Ureter (tissue), 1 donor: ENCODE measurements around the gene COA8. TPM values are rescaled to one million over a fixed set of nuclear protein-coding genes. Genes with fewer than 3 reads are reported as not detected.

ENCODE experiments used
- DNase-seq: peaks from one replicate; pipeline ENCODE4 v3.0.0-alpha.2; 2020; ENCODE audit warnings: low spot score
- total RNA-seq: library from RNA; stranded (reverse); gene quantifications from one replicate; pipeline ENCODE4 v1.2.4, GENCODE V29; 2023
- donor health status: DM: yes; HTN: yes; CAD: no.

The COA8 gene
- total RNA-seq, 1 donor from 2014 or later = 37.3 TPM

DNA sequence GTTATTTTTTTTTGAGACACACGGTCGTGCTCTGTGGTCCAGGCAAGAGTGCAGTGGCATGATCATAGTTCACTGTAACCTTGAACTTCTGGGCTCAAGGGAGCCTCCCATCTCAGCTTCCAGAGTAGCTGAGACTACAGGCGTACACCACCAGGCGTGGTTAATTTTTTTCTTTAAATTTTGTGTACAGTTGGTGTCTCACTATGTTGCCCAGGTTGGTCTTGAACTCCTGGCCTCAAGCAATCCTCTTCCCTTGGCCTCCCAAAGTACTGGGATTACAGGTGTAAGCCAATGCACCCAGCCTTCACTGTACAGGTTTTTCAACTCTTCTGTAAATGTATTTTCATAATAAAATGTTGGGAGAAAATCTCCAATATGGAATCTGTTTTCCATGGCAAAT, 60.5 kb downstream of the COA8 start:
- no peak for DNase-seq

DNA sequence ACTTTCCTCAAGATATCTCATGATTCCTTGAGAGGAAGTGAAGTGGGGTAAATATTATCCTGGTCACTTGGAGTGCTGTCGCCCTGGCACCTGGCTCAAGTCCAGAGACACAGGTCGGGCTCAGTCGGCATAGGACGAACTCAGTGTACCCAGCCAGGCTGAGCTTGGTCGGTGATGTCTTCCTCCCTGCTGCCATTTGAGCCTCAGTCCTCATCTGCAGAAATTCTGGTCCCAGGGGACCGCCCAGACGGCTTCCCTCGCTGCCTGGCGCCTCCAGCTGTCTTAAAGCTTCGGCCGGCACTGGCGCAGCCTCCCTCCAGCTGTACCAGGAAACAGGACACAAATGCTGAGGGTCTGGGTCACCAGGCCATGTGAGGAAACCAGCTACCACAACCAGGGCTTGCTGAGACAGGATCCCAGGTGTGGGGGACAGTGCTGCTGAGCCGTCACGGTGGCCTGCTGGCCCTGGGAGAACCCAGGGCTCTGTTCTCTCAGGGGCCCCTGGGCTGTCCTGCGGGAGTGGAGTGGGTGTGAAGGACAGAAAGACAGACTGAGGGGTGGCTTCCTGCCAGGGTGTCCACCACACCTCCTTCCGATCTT, 61.2 kb downstream of the COA8 start:
- DNase-seq = no peak

DNA sequence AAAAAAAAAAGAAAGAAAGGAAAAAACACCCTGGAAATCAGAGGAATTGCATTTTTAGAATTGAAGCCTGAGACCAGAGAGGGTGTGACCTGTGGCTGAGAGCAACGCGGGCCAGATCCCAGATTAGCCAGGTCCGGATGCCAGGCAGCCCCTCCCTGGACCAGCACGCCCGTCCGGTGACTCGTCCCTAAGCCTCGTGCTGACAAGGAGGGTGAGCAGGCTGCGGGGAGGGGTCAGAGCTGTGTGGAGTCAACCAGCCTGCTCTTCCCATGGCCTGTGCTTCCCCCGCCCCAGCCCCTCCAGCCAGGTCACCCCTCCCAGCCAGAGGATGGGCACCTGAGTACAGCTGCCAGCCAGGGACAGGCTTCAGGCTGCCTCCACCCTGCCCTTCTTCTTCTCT, 62.1 kb downstream of the COA8 start:
- peak; percentile 73 for DNase-seq

DNA sequence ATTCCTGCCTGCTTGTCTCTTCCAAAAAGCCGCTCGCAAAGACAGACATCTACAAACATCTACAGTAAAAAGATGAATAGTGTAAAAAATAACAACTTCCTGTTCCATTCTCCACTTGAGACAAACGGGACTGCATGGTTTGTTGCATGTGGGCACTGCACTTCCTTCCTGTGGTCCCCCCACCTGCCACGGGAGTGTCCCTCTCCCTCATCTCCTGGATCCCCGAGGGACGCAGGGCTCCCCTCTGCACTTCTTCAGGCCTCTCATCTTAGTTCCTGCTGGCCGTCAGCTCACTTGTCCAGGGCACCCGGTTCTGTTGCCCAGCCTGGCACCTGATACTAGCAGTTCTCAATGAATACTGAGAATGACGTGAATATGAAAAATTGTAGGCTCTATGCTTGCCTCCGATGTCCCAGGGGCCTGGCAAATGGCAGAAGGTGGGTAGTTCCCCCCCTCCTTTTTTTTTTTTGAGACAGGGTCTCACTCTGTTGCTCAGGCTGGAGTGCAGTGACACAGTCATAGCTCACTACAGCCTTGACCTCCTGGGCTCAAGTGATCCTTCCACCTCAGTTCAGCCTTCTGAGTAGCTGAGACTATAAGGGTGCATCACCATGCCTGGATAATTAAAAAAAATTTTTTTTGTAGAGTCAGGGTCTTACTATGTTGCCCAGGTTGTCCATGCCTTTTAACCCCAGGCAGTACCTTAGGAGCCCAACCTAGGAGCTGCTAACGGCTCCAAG, 62.8 kb downstream of the COA8 start:
- no peak for DNase-seq

DNA sequence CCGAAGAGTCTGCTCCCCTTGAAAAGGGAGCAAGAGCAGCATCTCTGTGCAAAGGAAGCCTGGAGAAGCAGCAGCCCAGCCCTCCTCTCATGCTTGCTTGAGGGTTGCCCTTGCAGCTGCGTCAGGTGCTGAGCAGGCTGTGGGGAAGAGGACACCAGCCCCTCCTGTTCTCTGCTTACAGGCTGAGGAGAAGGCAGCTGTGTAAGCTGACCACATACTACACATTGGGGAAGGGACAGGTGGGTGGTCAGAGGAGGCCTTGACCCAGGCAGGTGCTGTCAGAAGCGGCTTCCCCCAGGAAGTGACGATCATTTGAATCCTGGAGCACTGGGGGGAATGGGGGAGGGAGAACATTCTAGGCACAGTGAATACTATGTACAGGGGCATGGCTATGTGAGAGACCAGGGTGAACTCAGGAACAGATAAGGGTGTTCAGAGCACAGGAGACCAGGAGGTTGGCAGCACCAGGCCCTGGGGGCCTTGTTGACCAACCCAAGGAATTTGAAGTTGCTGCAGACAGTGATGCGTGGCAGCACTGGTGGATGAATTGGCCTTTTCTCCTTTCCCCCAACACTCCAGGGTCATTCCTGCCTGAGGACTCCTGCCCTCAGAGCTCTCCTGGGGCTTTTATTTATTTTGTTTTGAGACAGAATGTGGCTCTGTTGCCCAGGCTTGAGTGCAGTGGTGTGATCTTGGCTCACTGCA, 63.5 kb downstream of the COA8 start:
- DNase-seq = no peak

DNA sequence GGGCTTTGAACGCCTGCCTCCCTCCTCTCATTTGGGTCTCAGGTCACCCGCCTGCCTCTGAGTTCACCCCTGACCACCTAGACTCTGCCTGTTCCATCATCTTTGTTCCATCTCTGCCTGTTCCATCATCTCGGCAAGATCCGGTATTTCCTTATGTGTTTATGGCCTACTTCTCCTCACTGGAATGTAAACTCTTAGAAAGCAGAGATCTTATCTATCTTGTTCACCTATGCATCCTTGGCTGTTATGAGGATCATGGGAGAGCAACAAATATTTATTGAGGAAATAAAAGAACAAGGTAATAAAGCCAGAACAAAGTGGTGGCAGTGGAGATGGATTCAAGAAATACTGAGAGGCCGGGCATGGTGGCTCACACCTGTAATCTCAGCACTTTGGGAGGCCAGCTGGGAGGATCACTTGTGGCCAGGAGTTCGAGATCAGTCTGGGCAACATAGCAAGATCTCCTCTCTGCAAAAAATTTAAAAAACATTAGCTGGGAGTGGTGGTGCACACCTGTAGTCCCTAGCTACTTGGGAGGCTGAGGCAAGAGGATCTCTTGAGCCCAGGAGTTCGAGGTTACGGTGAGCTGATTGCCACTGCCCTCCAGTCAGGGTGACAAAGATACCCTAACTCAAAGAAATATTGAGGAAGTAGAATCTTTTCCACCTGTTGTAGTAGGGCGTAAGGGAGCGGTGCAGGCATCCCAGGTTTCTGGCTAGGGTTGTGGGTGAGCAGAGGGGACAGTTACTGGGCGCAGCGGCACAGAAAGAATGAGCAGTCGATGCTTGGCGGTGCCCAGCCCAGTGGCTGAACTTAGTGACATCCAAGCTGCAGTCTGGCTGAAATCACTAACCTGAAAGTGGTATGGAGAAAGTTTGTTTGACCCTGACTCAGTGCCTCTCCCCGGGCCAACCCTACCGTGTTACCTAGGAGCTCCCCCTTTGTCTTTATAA, 64.6 kb downstream of the COA8 start:
- DNase-seq = no peak

DNA sequence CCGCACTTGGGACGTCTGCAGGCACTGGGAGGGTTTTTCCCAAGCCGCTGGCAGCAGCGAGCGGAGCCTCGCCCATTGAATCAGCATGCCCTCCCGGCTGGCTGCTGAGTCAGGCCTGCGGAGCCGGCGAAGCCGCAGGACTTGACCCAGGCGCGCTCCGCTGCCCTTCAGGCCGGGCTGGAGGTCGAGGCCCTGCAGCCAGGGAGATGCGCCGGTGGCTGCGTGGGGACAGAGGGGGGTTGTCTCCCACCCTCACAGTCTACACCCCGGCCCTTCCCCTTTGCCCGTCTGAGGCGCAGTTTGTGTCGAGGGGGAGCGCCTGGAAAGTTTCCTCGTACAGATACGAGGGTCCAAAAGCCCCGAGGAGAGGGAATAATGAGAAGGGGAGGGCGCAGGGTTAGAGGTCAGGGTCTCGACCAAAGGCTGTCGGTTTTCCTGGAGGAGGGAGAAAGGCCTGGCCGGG, 65.5 kb downstream of the COA8 start:
- DNase-seq = peak; percentile 78

DNA sequence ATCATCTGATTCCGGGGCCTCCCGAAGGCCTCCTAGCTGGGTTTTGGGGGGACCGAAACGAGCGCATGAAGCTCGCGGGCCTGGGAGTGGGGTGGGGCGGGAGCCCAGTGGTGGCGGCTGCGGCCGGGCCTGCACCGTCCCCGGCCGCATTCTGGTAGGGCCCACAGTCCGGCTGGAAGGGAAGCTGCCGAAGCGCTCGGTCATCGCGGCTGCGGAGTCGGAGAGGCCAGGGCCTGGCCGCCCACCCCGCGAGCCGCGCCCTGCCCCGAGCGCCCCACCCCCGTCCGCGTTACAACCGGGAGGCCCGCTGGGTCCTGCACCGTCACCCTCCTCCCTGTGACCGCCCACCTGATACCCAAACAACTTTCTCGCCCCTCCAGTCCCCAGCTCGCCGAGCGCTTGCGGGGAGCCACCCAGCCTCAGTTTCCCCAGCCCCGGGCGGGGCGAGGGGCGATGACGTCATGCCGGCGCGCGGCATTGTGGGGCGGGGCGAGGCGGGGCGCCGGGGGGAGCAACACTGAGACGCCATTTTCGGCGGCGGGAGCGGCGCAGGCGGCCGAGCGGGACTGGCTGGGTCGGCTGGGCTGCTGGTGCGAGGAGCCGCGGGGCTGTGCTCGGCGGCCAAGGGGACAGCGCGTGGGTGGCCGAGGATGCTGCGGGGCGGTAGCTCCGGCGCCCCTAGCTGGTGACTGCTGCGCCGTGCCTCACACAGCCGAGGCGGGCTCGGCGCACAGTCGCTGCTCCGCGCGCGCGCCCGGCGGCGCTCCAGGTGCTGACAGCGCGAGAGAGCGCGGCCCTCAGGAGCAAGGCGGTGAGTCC, 66.1 kb downstream of the COA8 start, which contains the start of gene KLC1:
Gene KLC1, plus strand, starts transcription at position 528 of the 819 bp plus-strand sequence. CDS start 25,354 bp downstream, outside the sequence.
- peak; percentile 90 for DNase-seq

DNA sequence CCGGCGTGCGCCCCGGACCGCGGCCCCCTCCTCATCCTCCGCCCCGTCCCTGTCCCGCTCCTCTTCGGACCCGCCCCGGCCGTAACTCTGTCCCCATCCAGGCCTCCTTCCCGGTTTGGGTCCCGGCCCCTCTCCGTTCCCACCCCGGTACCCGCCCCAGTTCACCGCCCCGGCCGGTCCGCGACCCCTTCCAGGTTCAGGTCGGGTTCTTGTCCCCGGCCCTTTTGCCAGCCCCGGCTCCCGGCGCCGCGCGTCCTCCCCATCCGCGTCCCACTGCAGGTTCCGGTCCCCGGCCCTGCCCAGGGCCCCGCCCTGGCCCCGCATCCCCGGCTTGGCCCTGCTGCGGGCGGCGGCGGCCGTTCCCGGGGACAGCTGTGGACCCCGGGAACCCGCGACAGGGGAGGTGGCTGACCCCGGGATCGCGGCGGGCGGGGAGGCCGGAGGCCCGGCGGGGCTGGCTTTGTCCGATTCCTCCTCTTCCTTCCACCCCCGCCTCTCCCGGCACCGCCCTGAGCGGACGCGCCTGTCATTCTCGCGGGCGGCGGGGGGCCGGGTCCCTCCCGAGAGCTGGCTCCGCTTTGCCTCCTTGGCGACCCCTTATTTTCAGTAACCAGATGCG, 66.9 kb downstream of the COA8 start:
- peak; percentile 68 for DNase-seq

DNA sequence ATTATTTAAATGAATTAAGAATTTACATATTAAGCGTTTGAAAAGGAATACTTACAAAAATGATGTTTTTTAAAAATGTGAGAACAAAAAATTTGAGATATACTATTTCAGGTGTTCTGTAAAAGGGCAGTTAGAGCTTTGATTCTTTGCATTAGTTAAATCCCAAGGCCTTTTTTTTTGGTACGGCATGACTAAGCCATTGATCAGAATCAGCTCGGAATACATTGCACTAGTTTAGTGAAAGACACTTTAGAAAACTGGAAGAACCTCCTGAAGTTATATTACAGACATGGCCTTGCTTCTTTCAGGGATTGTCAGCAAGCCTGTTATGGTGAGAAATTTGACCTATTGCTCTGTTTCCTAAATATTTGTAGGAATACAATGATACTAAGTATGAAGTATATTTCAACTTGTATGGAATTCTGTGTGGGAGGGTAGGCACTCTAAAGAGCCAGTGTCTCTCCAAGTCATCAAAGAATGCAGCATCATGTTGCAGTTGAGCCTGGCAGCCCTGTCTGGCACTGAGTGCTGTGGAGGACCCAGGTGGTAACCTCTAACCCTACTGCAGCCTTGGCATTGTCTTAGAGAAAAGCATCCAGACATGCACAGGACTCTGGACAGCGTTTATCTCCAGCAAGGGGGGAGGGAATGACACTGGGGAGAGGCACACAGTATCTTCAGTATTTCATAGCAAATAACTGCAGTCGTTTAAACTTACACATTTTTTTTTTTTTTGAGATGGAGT, 67.8 kb downstream of the COA8 start:
- DNase-seq = no peak

DNA sequence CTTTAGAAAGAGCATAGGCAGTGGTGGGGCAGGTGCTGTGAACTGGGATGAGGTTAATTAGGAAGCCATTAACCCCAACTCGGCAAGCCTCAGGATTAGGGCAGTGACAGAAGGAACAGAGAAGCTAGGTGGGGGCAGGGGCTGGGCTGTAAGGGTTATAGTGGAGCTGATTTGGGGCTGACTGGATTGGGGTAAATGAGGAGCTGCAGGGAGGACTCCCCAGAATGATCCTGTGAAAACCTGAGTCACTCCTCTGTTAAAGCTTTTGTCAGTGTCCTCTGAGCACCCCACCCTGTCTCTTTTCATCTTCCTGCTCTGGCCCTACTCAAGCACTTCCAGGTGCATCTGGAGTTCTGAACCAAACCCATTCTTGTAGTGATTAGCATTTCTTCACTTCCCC, 70.6 kb downstream of the COA8 start:
- DNase-seq = no peak

DNA sequence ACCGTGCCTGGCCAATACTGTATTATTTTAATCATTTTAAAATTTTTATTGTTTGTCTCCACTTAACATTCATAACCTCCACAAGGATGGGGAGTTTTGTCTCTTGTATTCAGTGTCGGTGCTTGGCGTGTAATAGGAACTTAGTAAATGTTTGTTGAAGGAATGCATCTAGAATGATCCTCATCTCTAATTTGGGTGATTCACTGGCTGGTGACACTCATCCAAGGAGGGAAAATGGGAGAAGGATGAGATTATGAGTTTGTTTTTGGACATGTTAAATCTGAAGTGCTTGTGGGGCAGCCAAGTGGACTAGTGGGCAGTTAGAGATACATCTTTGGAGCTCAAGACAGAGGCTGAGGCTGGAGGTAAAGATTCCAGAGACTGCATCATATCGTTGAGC, 71.4 kb downstream of the COA8 start:
- DNase-seq = no peak

DNA sequence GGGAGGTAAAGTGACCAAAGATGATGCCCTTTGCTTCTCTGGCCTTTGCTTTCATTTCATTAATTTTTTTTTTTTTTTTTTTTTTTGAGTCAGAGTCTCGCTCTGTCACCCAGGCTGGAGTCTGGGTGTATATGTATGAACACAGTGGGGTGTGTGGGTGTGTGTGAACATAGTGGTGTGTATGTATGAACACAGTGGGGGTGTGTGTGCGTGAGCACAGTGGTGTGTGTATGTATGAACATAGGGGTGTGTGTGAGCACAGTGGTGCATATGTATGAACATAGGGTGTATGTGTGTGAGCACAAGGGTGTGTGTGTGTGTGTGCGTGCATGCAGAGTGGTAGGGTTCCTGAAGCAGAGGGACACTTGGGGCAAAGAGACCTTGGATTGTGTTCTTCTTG, 75.8 kb downstream of the COA8 start:
- no peak for DNase-seq

Other genes starting within 250 kb of the COA8 start
- gene EIF5, start 228.7 kb upstream of the COA8 start, total RNA-seq = 194 TPM
- 140 TPM for gene MARK3, start 177.5 kb upstream of the COA8 start, total RNA-seq
- 310 TPM for gene CKB, start 40.1 kb upstream of the COA8 start, total RNA-seq
- gene TRMT61A, start 33.8 kb upstream of the COA8 start, total RNA-seq = 22.4 TPM
- 36.8 TPM for gene BAG5, start 303 bp upstream of the COA8 start, total RNA-seq
- gene KLC1, start 66.3 kb downstream of the COA8 start, total RNA-seq = 179 TPM
- gene XRCC3, start 152.5 kb downstream of the COA8 start, total RNA-seq = 15.7 TPM
- gene ZFYVE21, start 152.8 kb downstream of the COA8 start, total RNA-seq = 90.9 TPM